ENCODE data around the gene FXYD2. TPM values are rescaled to one million over a fixed set of nuclear protein-coding genes. Genes with fewer than 3 reads are reported as not detected.

Gene FXYD2
- total RNA-seq, 1 experiment from 2014 or later: 9.0 TPM

DNA sequence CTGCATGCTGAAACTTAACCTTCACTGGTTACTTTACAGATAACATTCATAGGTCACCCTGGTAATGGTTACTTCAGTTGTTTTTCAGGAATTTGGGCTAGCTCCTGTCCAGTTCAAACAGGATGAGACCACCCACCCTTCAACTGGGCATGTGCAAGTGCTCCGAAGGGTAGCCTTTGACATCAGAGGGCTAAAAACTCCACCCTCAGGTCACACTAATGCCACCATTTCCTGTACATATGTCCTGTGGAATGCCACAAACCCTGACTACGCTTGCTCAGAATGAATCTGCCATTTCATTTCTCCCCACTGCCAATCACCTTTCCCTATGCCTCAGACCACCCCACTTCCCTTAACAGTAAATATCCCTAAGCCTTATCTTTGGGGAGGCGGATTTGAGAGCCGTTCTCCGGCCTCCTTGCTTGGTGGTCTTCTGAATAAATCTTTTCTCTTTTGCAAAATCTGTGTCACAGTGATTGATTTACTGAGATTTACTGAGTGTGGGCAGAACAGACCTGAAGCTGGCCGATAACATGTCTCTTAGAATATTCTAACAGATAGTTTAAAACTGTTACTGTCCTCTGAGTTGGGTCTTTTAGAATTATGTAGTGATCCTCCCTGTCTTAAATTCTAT is 25.4 kb upstream of the FXYD2 start:
- CTCF ChIA-PET: no interaction called here
- intact Hi-C loops (cut with micrococcal nuclease; ENCODE audit: unreplicated experiment): no loop called here
- DNase-seq: no peak
- Mint-ChIP-seq H3K27me3 (ENCODE audit: unreplicated experiment) (peaks cover 44% of the 10 kb centered on the region), H3K27ac (ENCODE audit: unreplicated experiment) (no peak overlapping the region), H3K9me3 (ENCODE audit: low read depth, unreplicated experiment) (peaks cover 7% of the 10 kb centered on the region), H3K4me3 (ENCODE audit: low read depth, unreplicated experiment) (no peak overlapping the region), H3K4me1 (ENCODE audit: low read depth, unreplicated experiment) (no peaks in the 10 kb centered on the region), H3K36me3 (ENCODE audit: insufficient read depth, unreplicated experiment) (no peaks in the 10 kb centered on the region)
- no TSS peak for BruUV-seq (replicated peaks)
- TF ChIP-seq, protein P1, sequence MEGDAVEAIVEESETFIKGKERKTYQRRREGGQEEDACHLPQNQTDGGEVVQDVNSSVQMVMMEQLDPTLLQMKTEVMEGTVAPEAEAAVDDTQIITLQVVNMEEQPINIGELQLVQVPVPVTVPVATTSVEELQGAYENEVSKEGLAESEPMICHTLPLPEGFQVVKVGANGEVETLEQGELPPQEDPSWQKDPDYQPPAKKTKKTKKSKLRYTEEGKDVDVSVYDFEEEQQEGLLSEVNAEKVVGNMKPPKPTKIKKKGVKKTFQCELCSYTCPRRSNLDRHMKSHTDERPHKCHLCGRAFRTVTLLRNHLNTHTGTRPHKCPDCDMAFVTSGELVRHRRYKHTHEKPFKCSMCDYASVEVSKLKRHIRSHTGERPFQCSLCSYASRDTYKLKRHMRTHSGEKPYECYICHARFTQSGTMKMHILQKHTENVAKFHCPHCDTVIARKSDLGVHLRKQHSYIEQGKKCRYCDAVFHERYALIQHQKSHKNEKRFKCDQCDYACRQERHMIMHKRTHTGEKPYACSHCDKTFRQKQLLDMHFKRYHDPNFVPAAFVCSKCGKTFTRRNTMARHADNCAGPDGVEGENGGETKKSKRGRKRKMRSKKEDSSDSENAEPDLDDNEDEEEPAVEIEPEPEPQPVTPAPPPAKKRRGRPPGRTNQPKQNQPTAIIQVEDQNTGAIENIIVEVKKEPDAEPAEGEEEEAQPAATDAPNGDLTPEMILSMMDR (IDR thresholded peaks at IDR 0.05; ENCODE audit: unreplicated experiment): no peak

DNA sequence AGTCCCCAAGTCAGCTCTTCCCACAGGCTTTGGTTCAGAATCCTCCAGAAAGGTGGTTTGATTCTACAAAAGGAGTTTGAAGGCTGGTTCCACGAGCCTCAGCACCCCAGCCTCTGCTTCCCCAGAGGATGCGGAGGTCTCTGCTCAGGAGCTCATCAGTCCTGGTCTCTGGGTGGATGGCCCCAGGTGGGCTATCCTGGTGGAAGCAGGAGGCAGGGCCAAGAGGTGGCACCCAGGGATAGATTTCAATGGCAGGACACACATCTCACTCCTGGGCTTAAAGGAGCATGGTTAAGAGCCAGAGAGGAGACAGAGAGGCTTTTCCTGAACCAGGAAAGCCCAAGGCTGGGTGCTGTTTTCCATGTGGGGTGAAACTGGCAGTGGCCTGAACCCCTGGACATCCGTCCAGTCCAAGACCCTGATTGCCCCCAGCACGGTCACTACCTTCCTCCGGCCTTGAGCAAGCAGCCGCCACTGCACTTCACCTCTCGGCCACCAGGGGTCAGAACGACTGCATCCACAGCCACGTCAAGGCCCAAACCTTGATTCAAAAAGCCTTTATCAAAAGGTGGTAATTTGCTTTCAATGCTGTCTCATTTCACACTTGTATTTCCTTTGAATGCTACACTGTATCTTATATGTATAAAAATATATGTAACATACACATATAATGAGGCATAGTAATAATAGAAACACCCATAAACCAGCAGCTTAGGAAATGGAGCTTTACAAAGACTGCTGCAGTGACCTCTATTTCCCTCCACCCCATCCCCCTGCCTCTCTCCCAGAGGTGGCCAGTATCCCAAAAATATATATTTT is 19.3 kb upstream of the FXYD2 start:
- intact Hi-C loops (cut with micrococcal nuclease; ENCODE audit: unreplicated experiment): loop anchor here (1.0 kb wide), 1 partner anchor 103 kb away; no protein-coding TSS in a partner anchor

DNA sequence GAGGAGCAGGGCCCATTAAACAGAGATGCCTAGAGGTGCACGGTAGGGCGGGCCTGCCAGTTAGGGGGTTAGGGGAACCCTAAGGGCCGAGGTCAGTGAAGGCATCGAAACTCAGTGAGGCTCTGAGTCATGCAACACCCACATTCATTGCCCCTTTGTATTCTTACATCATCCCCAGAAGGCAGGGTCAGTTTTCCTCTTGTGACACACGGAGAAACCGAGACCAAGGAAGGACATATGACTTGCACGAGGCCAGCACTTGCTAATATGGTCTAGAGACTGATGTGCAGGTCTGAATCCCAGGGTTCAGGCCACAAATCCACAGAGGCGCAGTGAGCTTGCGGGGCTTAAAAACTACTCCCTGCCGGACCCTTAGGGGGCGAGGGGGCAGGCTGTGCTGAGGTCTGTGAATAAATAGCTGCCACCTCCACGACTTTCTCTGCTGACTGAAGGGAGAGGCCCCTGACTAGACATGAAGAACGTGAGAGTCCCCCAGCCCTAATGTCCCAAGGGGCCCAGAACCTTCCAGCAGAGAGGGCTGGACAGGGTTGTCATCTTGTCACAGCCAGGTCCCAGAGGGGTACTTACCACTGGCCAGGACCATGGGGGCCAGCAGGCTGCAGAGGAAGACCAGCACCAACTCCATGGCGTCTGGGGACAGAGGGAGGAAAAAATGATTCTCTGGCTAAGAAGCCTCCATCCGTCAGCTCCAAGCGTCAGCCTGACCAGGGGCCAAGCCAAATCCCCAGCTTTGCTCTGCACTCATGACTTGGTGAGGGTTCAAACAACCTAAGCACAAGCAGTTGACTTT is 17.8 kb upstream of the FXYD2 start:
- Mint-ChIP-seq H3K4me3 (ENCODE audit: low read depth, unreplicated experiment) (no peak overlapping the region), H3K4me1 (ENCODE audit: low read depth, unreplicated experiment) (no peaks in the 10 kb centered on the region), H3K27me3 (ENCODE audit: unreplicated experiment) (peaks cover 13% of the 10 kb centered on the region), H3K36me3 (ENCODE audit: insufficient read depth, unreplicated experiment) (no peaks in the 10 kb centered on the region), H3K27ac (ENCODE audit: unreplicated experiment) (no peak overlapping the region), H3K9me3 (ENCODE audit: low read depth, unreplicated experiment) (no peaks in the 10 kb centered on the region)
- TF ChIP-seq, protein P1 (IDR thresholded peaks at IDR 0.05; ENCODE audit: unreplicated experiment): no peak
- no TSS peak for BruUV-seq (replicated peaks)
- intact Hi-C loops (cut with micrococcal nuclease; ENCODE audit: unreplicated experiment): no loop called here
- CTCF ChIA-PET: interaction anchor here (2.8 kb wide), 1 partner anchor 105 kb away, joined by 11 read pairs; no protein-coding TSS in a partner anchor
- DNase-seq: no peak

More for the DNA sequence above, 19.3 kb upstream of the FXYD2 start:
- CTCF ChIA-PET: interaction anchor here (1.0 to 2.8 kb wide), 3 partner anchors 103 to 210 kb away, joined by 3 to 23 read pairs (median 11); no protein-coding TSS in a partner anchor
- H3K27ac Mint-ChIP-seq (ENCODE audit: unreplicated experiment): no peak overlapping the region
- peak; percentile 76 for DNase-seq
- H3K4me3 Mint-ChIP-seq (ENCODE audit: low read depth, unreplicated experiment): no peak overlapping the region
- TF ChIP-seq, protein P1 (IDR thresholded peaks at IDR 0.05; ENCODE audit: unreplicated experiment): peak; percentile 89
- H3K36me3 Mint-ChIP-seq (ENCODE audit: insufficient read depth, unreplicated experiment): no peaks in the 10 kb centered on the region
- H3K9me3 Mint-ChIP-seq (ENCODE audit: low read depth, unreplicated experiment): no peaks in the 10 kb centered on the region
- H3K4me1 Mint-ChIP-seq (ENCODE audit: low read depth, unreplicated experiment): no peaks in the 10 kb centered on the region
- peaks cover 13% of the 10 kb centered on the region for H3K27me3 Mint-ChIP-seq (ENCODE audit: unreplicated experiment)
- BruUV-seq (replicated peaks): no TSS peak

DNA sequence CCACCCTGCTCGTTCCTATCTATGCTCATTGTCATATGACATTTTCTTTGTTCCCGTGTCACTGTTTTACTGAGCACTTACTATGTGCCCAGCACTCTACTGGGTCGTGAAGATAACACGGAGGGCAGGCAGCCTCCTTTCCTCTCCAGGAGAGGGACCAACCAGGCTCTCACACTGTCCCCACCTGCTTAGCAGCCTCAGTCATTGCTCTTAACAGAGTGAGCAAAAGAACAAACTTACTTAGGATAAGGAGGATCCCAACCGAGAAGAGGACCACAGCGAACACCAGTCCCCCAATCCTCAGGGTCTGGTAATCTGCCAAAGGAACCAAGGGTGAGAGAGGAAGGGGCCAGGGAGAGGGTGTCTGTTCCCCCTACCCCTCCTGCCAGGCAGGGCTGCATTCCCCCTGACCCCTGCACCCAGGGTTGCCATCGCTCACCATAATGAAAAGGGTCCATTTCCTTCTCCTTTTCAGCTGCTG is 17.0 kb upstream of the FXYD2 start:
- intact Hi-C loops (cut with micrococcal nuclease; ENCODE audit: unreplicated experiment): no loop called here
- DNase-seq: no peak
- TF ChIP-seq, protein P1 (IDR thresholded peaks at IDR 0.05; ENCODE audit: unreplicated experiment): no peak
- no TSS peak for BruUV-seq (replicated peaks)
- no peaks in the 10 kb centered on the region for H3K9me3 Mint-ChIP-seq (ENCODE audit: low read depth, unreplicated experiment)
- H3K27ac Mint-ChIP-seq (ENCODE audit: unreplicated experiment): no peak overlapping the region
- H3K4me3 Mint-ChIP-seq (ENCODE audit: low read depth, unreplicated experiment): no peak overlapping the region
- CTCF ChIA-PET: interaction anchor here (2.8 kb wide), 1 partner anchor 105 kb away, joined by 11 read pairs; no protein-coding TSS in a partner anchor
- H3K4me1 Mint-ChIP-seq (ENCODE audit: low read depth, unreplicated experiment): no peaks in the 10 kb centered on the region
- H3K27me3 Mint-ChIP-seq (ENCODE audit: unreplicated experiment): peaks cover 6% of the 10 kb centered on the region
- no peaks in the 10 kb centered on the region for H3K36me3 Mint-ChIP-seq (ENCODE audit: insufficient read depth, unreplicated experiment)

All from Calu3 (cell line).